GM12872 (cell line): Measurements from ENCODE around the gene ANKS1A.

ENCODE experiments used
- CTCF ChIP-seq: IDR thresholded peaks from 3 replicates; pipeline ENCODE4 v1.5.1; 2011; ENCODE audit warnings: low read depth, mild to moderate bottlenecking, low read length, moderate library complexity; ENCODE audit not compliant: insufficient read depth

The ANKS1A gene

GRCh38 chr6:34928220-34928619 lies 39.2 kb downstream of the ANKS1A start:
- no peak for TF ChIP-seq CTCF

GRCh38 chr6:34928695-34929094 lies 39.6 kb downstream of the ANKS1A start:
- TF ChIP-seq CTCF = no peak

- no peak for TF ChIP-seq CTCF
Measured at GRCh38 chr6:34929241-34929978, 40.4 kb downstream of the ANKS1A start.

GRCh38 chr6:34930221-34930620 lies 41.2 kb downstream of the ANKS1A start:
- no peak for TF ChIP-seq CTCF

- no peak for TF ChIP-seq CTCF
Measured at GRCh38 chr6:34934516-34934915, 45.5 kb downstream of the ANKS1A start.

- TF ChIP-seq CTCF = no peak
Measured at GRCh38 chr6:34938268-34938667, 49.2 kb downstream of the ANKS1A start.

- no peak for TF ChIP-seq CTCF
Measured at GRCh38 chr6:34940030-34940434, 51.0 kb downstream of the ANKS1A start.
